KMS-11 (cell line): ENCODE data around the gene ZCCHC10.

ENCODE experiments used
- H2AFZ ChIP-seq: fragments of 200-600 bp; sonication (generic); 2 replicates; pipeline ENCODE4 v1.6.1; 2016; ENCODE audit warnings: antibody characterized with exemption, mixed run types, low read depth
- H3K27ac ChIP-seq: fragments of 200-600 bp; sonication (generic); 2 replicates; pipeline ENCODE4 v1.6.1; 2016; ENCODE audit warnings: mild to moderate bottlenecking, mixed run types
- H3K27me3 ChIP-seq: fragments of 200-600 bp; sonication (generic); 2 replicates; pipeline ENCODE4 v1.6.1; 2017; ENCODE audit warnings: mild to moderate bottlenecking, low read depth, mixed run types, moderate library complexity; ENCODE audit not compliant: insufficient read depth
- H3K36me3 ChIP-seq: fragments of 200-600 bp; sonication (generic); 2 replicates; pipeline ENCODE4 v1.6.1; 2017; ENCODE audit warnings: mild to moderate bottlenecking, mixed run types; ENCODE audit not compliant: insufficient read depth
- H3K4me1 ChIP-seq: fragments of 200-600 bp; sonication (generic); 2 replicates; pipeline ENCODE4 v1.6.1; 2016; ENCODE audit warnings: mild to moderate bottlenecking, low read depth, mixed run types; ENCODE audit not compliant: poor library complexity, severe bottlenecking
- H3K4me2 ChIP-seq: fragments of 200-600 bp; sonication (generic); 2 replicates; pipeline ENCODE4 v1.7.0; 2016; ENCODE audit warnings: mild to moderate bottlenecking, mixed run types
- H3K4me3 ChIP-seq: fragments of 200-600 bp; sonication (generic); IDR thresholded peaks from 2 replicates; pipeline ENCODE4 v1.6.1; 2017; ENCODE audit warnings: low read depth, low read length, mixed read lengths; ENCODE audit not compliant: insufficient read depth
- H3K79me2 ChIP-seq: fragments of 200-600 bp; sonication (generic); 2 replicates; pipeline ENCODE4 v1.6.1; 2016; ENCODE audit warnings: low read depth, mixed run types; ENCODE audit not compliant: insufficient read depth
- H3K9ac ChIP-seq: fragments of 200-600 bp; sonication (generic); 2 replicates; pipeline ENCODE4 v1.6.1; 2016; ENCODE audit warnings: mild to moderate bottlenecking, mixed run types
- H4K20me1 ChIP-seq: fragments of 200-600 bp; sonication (generic); 2 replicates; pipeline ENCODE4 v1.6.1; 2016; ENCODE audit warnings: mild to moderate bottlenecking, mixed run types; ENCODE audit not compliant: insufficient read depth
- CTCF ChIP-seq: fragments of 200-600 bp; sonication (generic); conservative IDR thresholded peaks from 2 replicates; pipeline ENCODE4 v1.6.1; 2017; ENCODE audit warnings: low read depth, mild to moderate bottlenecking, antibody characterized with exemption, low read length, moderate library complexity, mixed read lengths

ZCCHC10 gene

GRCh38 chr5:133056891-133057290 lies 30.5 kb upstream of the ZCCHC10 start:
- peaks cover 100% of the 10 kb centered on the region for H3K79me2 ChIP-seq
- H3K4me2 ChIP-seq: peak overlapping the region; percentile 65
- H4K20me1 ChIP-seq: peaks cover 8% of the 10 kb centered on the region; the same call in 1 of the 2 replicates
- H3K4me1 ChIP-seq: peaks cover 77% of the 10 kb centered on the region
- H3K27ac ChIP-seq: no peak overlapping the region
- no peak overlapping the region for H2AFZ ChIP-seq
- H3K9ac ChIP-seq: no peak overlapping the region
- H3K36me3 ChIP-seq: no peaks in the 10 kb centered on the region
- no peak overlapping the region for H3K4me3 ChIP-seq
- H3K27me3 ChIP-seq: no peaks in the 10 kb centered on the region
- no peak for TF ChIP-seq CTCF

- H3K4me2 ChIP-seq: peak overlapping the region; percentile 13; the same call in 1 of the 2 replicates
Measured at GRCh38 chr5:133054697-133055471, 28.5 kb upstream of the ZCCHC10 start.

GRCh38 chr5:133053448-133053847 lies 27.1 kb upstream of the ZCCHC10 start:
- Histone ChIP-seq H3K79me2 (peaks cover 76% of the 10 kb centered on the region), H4K20me1 (peaks cover 8% of the 10 kb centered on the region; the same call in 1 of the 2 replicates), H3K27me3 (no peaks in the 10 kb centered on the region), H3K27ac (no peak overlapping the region), H3K4me2 (peak overlapping the region; percentile 75; the same call in 1 of the 2 replicates), H3K4me1 (peaks cover 70% of the 10 kb centered on the region), H3K36me3 (no peaks in the 10 kb centered on the region), H2AFZ (no peak overlapping the region), H3K4me3 (peak overlapping the region; percentile 2), H3K9ac (no peak overlapping the region; the same call in 1 of the 2 replicates)
- TF ChIP-seq CTCF: no peak

More at GRCh38 chr5:133054697-133055471, 28.5 kb upstream of the ZCCHC10 start:
- H3K27me3 ChIP-seq: no peaks in the 10 kb centered on the region
- no peak overlapping the region for H3K4me3 ChIP-seq
- peaks cover 90% of the 10 kb centered on the region for H3K79me2 ChIP-seq
- H2AFZ ChIP-seq: no peak overlapping the region
- no peaks in the 10 kb centered on the region for H3K36me3 ChIP-seq
- H3K4me1 ChIP-seq: peaks cover 79% of the 10 kb centered on the region
- H3K27ac ChIP-seq: no peak overlapping the region
- no peak overlapping the region for H3K9ac ChIP-seq
- peaks cover 8% of the 10 kb centered on the region; the same call in 1 of the 2 replicates for H4K20me1 ChIP-seq
- no peak for TF ChIP-seq CTCF

GRCh38 chr5:133052317-133053175 lies 26.2 kb upstream of the ZCCHC10 start:
- H3K4me3 ChIP-seq: peak overlapping the region; percentile 65
- peak overlapping the region; percentile 87 for H3K27ac ChIP-seq
- H4K20me1 ChIP-seq: peaks cover 3% of the 10 kb centered on the region; the same call in 1 of the 2 replicates
- peak overlapping the region; percentile 94 for H3K9ac ChIP-seq
- H3K36me3 ChIP-seq: no peaks in the 10 kb centered on the region
- H3K4me1 ChIP-seq: peaks cover 61% of the 10 kb centered on the region
- peak overlapping the region; percentile 75 for H3K4me2 ChIP-seq
- H3K27me3 ChIP-seq: no peaks in the 10 kb centered on the region
- peaks cover 67% of the 10 kb centered on the region for H3K79me2 ChIP-seq
- no peak for TF ChIP-seq CTCF
- H2AFZ ChIP-seq: peak overlapping the region; percentile 66
